Measurements from ENCODE around the gene B3GNT2.

DNA sequence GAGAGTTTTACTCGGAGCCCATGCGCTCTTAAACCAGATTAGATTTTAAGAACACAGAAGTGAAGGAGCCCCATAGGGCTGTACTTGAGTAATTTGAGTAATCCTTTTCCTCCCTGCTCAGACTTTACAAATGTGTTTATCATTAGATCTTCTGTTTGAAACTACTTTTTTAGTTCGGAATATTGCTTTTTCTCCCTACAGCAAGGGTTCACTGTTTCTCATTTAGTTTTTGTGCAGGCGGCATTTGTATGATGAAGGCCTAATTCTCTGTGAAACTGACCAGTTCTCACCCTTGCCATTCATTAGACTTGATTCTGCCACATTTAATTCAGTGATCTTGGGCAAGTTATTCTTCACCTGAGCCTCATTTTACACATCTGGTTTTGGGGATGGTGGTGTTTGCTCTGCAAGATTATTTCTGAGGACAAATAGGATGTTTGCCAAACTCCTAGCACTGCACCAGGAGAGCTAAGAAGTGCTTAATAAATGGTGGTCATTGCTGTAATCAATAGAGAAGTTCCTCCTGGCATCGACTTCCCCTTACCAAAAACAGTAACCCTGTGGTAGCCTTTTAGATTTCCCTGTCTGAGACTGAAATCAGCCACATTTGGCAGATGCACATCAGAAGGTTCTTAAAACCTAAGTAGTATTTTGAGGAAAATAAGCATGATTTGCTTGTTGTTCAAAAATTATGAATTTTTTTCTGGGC, 2.2 kb downstream of the B3GNT2 start:
- TF ChIP-seq, protein P1, sequence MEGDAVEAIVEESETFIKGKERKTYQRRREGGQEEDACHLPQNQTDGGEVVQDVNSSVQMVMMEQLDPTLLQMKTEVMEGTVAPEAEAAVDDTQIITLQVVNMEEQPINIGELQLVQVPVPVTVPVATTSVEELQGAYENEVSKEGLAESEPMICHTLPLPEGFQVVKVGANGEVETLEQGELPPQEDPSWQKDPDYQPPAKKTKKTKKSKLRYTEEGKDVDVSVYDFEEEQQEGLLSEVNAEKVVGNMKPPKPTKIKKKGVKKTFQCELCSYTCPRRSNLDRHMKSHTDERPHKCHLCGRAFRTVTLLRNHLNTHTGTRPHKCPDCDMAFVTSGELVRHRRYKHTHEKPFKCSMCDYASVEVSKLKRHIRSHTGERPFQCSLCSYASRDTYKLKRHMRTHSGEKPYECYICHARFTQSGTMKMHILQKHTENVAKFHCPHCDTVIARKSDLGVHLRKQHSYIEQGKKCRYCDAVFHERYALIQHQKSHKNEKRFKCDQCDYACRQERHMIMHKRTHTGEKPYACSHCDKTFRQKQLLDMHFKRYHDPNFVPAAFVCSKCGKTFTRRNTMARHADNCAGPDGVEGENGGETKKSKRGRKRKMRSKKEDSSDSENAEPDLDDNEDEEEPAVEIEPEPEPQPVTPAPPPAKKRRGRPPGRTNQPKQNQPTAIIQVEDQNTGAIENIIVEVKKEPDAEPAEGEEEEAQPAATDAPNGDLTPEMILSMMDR (IDR thresholded peaks at IDR 0.05): no peak
- TF ChIP-seq POLR2A (IDR thresholded peaks at IDR 0.05): no peak
